ENCODE data around the gene CPLANE2. TPM values are rescaled to one million over a fixed set of nuclear protein-coding genes. Genes with fewer than 3 reads are reported as not detected.

The CPLANE2 gene
- total RNA-seq, 3 donors from 2014 or later (not counting 1 experiment from before 2014, with no cell fraction given): 7.6 to 10.8 (median 8.3) TPM

- H3K27ac Mint-ChIP-seq: no peak overlapping the region
- peak; percentile 86 to 97 (median 92) for ATAC-seq
- peak; percentile 71 for TF ChIP-seq CTCF (IDR thresholded peaks at IDR 0.05)
- 44% methylated on average over 8 of the region's 8 CpGs for WGBS (ENCODE audit: insufficient coverage)
- Histone ChIP-seq H3K4me1 (ENCODE audit: control insufficient read depth, insufficient read depth, low read length) (peaks cover 9% of the 10 kb centered on the region), H3K27me3 (ENCODE audit: control insufficient read depth, insufficient read depth, low read length) (no peaks in the 10 kb centered on the region), H3K27ac (ENCODE audit: low read length) (no peak overlapping the region), H3K4me3 (ENCODE audit: low read length) (no peak overlapping the region), H3K9me3 (ENCODE audit: control insufficient read depth, insufficient read depth, low read length) (no peaks in the 10 kb centered on the region), H3K36me3 (ENCODE audit: control insufficient read depth, insufficient read depth, low read length) (peaks cover 5% of the 10 kb centered on the region)
- DNase-seq: peak; percentile 67 to 87
- H3K36me3 Mint-ChIP-seq: no peaks in the 10 kb centered on the region
- intact Hi-C loops (cut with micrococcal nuclease): loop anchor here (1.0 to 2.0 kb wide), 3 partner anchors 57 to 235 kb away; no protein-coding TSS in a partner anchor
- H3K27me3 Mint-ChIP-seq (ENCODE audit: low read depth in 2 of 2): no peaks in the 10 kb centered on the region
- peaks cover 3 to 13% of the 10 kb centered on the region in 2 donors for H3K4me1 Mint-ChIP-seq
- H3K9me3 Mint-ChIP-seq: no peaks in the 10 kb centered on the region
- no peak overlapping the region for H3K4me3 Mint-ChIP-seq
Measured at GRCh38 chr1:16243936-16244649, 7.1 kb upstream of the CPLANE2 start.

GRCh38 chr1:16243215-16243610, 6.2 kb upstream of the CPLANE2 start:
- Mint-ChIP-seq H3K4me3 (no peak overlapping the region), H3K9me3 (no peaks in the 10 kb centered on the region), H3K4me1 (peaks cover 0 to 4% of the 10 kb centered on the region in 2 donors), H3K36me3 (no peaks in the 10 kb centered on the region), H3K27ac (no peak overlapping the region), H3K27me3 (ENCODE audit: low read depth in 2 of 2) (no peaks in the 10 kb centered on the region)
- Histone ChIP-seq H3K36me3 (ENCODE audit: control insufficient read depth, insufficient read depth, low read length) (peaks cover 5% of the 10 kb centered on the region), H3K4me1 (ENCODE audit: control insufficient read depth, insufficient read depth, low read length) (peaks cover 7% of the 10 kb centered on the region), H3K9me3 (ENCODE audit: control insufficient read depth, insufficient read depth, low read length) (no peaks in the 10 kb centered on the region), H3K27me3 (ENCODE audit: control insufficient read depth, insufficient read depth, low read length) (no peaks in the 10 kb centered on the region), H3K4me3 (ENCODE audit: low read length) (no peak overlapping the region), H3K27ac (ENCODE audit: low read length) (no peak overlapping the region)
- no peak for TF ChIP-seq CTCF (IDR thresholded peaks at IDR 0.05)
- DNase-seq: no peak
- no peak for ATAC-seq
- WGBS (ENCODE audit: insufficient coverage): 87% methylated on average over 8 of the region's 8 CpGs
- intact Hi-C loops (cut with micrococcal nuclease): no loop called here

GRCh38 chr1:16242556-16243214, 5.7 kb upstream of the CPLANE2 start:
- ATAC-seq: no peak
- intact Hi-C loops (cut with micrococcal nuclease): no loop called here
- Histone ChIP-seq H3K4me1 (ENCODE audit: control insufficient read depth, insufficient read depth, low read length) (peaks cover 12% of the 10 kb centered on the region), H3K27ac (ENCODE audit: low read length) (no peak overlapping the region), H3K36me3 (ENCODE audit: control insufficient read depth, insufficient read depth, low read length) (peaks cover 5% of the 10 kb centered on the region), H3K9me3 (ENCODE audit: control insufficient read depth, insufficient read depth, low read length) (no peaks in the 10 kb centered on the region), H3K4me3 (ENCODE audit: low read length) (no peak overlapping the region), H3K27me3 (ENCODE audit: control insufficient read depth, insufficient read depth, low read length) (no peaks in the 10 kb centered on the region)
- no peaks in the 10 kb centered on the region for H3K27me3 Mint-ChIP-seq (ENCODE audit: low read depth in 2 of 2)
- H3K9me3 Mint-ChIP-seq: no peaks in the 10 kb centered on the region
- H3K36me3 Mint-ChIP-seq: no peaks in the 10 kb centered on the region
- WGBS (ENCODE audit: insufficient coverage): 93% methylated on average over 17 of the region's 17 CpGs
- peaks cover 2 to 7% of the 10 kb centered on the region in 2 donors for H3K4me1 Mint-ChIP-seq
- no peak for DNase-seq
- H3K27ac Mint-ChIP-seq: no peak overlapping the region
- H3K4me3 Mint-ChIP-seq: no peak overlapping the region
- TF ChIP-seq CTCF (IDR thresholded peaks at IDR 0.05): no peak
